ENCODE data around the gene RPL32.

- TF ChIP-seq, protein P1, sequence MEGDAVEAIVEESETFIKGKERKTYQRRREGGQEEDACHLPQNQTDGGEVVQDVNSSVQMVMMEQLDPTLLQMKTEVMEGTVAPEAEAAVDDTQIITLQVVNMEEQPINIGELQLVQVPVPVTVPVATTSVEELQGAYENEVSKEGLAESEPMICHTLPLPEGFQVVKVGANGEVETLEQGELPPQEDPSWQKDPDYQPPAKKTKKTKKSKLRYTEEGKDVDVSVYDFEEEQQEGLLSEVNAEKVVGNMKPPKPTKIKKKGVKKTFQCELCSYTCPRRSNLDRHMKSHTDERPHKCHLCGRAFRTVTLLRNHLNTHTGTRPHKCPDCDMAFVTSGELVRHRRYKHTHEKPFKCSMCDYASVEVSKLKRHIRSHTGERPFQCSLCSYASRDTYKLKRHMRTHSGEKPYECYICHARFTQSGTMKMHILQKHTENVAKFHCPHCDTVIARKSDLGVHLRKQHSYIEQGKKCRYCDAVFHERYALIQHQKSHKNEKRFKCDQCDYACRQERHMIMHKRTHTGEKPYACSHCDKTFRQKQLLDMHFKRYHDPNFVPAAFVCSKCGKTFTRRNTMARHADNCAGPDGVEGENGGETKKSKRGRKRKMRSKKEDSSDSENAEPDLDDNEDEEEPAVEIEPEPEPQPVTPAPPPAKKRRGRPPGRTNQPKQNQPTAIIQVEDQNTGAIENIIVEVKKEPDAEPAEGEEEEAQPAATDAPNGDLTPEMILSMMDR (IDR thresholded peaks at IDR 0.05; ENCODE audit: poor library complexity) = peak; percentile 99
- no peak for TF ChIP-seq EZH2phosphoT487 (IDR thresholded peaks at IDR 0.05; ENCODE audit: low read depth, severe bottlenecking, unreplicated experiment)
These were observed 31.2 kb downstream of the RPL32 start for GRCh38 chr3:12810013-12810780.

Measured in hepatocyte (in vitro differentiated cells).